Neural progenitor cell (in vitro differentiated cells): ENCODE results near the gene DOHH. TPM values are rescaled to one million over a fixed set of nuclear protein-coding genes. Genes with fewer than 3 reads are reported as not detected.
A peak's percentile ranks its signal among the peaks of the same experiment; 100 is the strongest.

ENCODE experiments used
- DNase-seq: peaks from one replicate; pipeline ENCODE4 v3.0.0-alpha.2; 2016; ENCODE audit warnings: low spot score
- H2AFZ ChIP-seq: fragments of 200-600 bp; sonication (generic); replicated peaks from 2 replicates; pipeline ENCODE4 v1.6.1; 2016; ENCODE audit warnings: antibody characterized with exemption
- H3F3A ChIP-seq: fragments of 200-600 bp; sonication (generic); 2 replicates; pipeline ENCODE4 v1.6.1; 2016; ENCODE audit warnings: antibody characterized with exemption, low read depth
- H3K27ac ChIP-seq: fragments of 200-600 bp; sonication (generic); 2 replicates; pipeline ENCODE4 v1.5.1; 2016; ENCODE audit warnings: mild to moderate bottlenecking
- H3K27me3 ChIP-seq: fragments of 200-600 bp; sonication (generic); 2 replicates; pipeline ENCODE4 v1.6.1; 2016; ENCODE audit warnings: mild to moderate bottlenecking, moderate library complexity
- H3K36me3 ChIP-seq: fragments of 200-600 bp; sonication (generic); 2 replicates; pipeline ENCODE4 v1.5.1; 2016
- H3K4me1 ChIP-seq: fragments of 200-600 bp; sonication (generic); 2 replicates; pipeline ENCODE4 v1.6.1; 2016; ENCODE audit warnings: mixed run types
- H3K4me2 ChIP-seq: fragments of 200-600 bp; sonication (generic); 2 replicates; pipeline ENCODE4 v1.6.1; 2016
- H3K4me3 ChIP-seq: fragments of 200-600 bp; sonication (generic); 2 replicates; pipeline ENCODE4 v1.5.1; 2016
- H3K79me2 ChIP-seq: fragments of 200-600 bp; sonication (generic); 2 replicates; pipeline ENCODE4 v1.6.1; 2016; ENCODE audit warnings: low read depth
- H3K9ac ChIP-seq: fragments of 200-600 bp; sonication (generic); 2 replicates; pipeline ENCODE4 v1.6.1; 2016
- H3K9me3 ChIP-seq: fragments of 200-600 bp; sonication (generic); 2 replicates; pipeline ENCODE4 v1.5.1; 2016; ENCODE audit warnings: low read depth
- H4K20me1 ChIP-seq: fragments of 200-600 bp; sonication (generic); 2 replicates; pipeline ENCODE4 v1.6.1; 2016; ENCODE audit warnings: low read depth
- H3K27ac Mint-ChIP-seq: 3 replicates; pipeline ENCODE4 v1.8.0; 2021; ENCODE audit warnings: mixed read lengths
- H3K27me3 Mint-ChIP-seq: 2 replicates; pipeline ENCODE4 v1.8.0; 2022; ENCODE audit warnings: low read depth, mild to moderate bottlenecking, inconsistent platforms, moderate library complexity, mixed read lengths; ENCODE audit not compliant: insufficient read depth
- H3K36me3 Mint-ChIP-seq: 3 replicates; pipeline ENCODE4 v1.8.0; 2021; ENCODE audit warnings: mixed read lengths
- H3K4me1 Mint-ChIP-seq: 3 replicates; pipeline ENCODE4 v1.8.0; 2021; ENCODE audit warnings: mixed read lengths
- H3K4me3 Mint-ChIP-seq: 3 replicates; pipeline ENCODE4 v1.8.0; 2021; ENCODE audit warnings: mild to moderate bottlenecking, moderate library complexity, mixed read lengths
- H3K9me3 Mint-ChIP-seq: 3 replicates; pipeline ENCODE4 v1.8.0; 2020; ENCODE audit warnings: mixed read lengths
- CTCF ChIP-seq: fragments of 200-600 bp; sonication (generic); IDR thresholded peaks from 2 replicates; pipeline ENCODE4 v1.5.1; 2017; ENCODE audit warnings: antibody characterized with exemption, mild to moderate bottlenecking
- EZH2 ChIP-seq: fragments of 200-600 bp; sonication (generic); IDR thresholded peaks from 2 replicates; pipeline ENCODE4 v1.6.1; 2017; ENCODE audit warnings: antibody characterized with exemption, mild to moderate bottlenecking, moderate library complexity
- EZH2phosphoT487 ChIP-seq: fragments of 200-600 bp; sonication (generic); IDR thresholded peaks from 2 replicates; pipeline ENCODE4 v1.6.1; 2017; ENCODE audit warnings: antibody characterized with exemption
- total RNA-seq: library from RNA; depleted of rRNA; stranded (reverse); fragments of >200 nt; gene quantifications from 2 replicates; pipeline ENCODE4 v1.2.3, GENCODE V29; 2015; ENCODE audit warnings: low replicate concordance

The DOHH gene
- total RNA-seq, 1 donor from 2014 or later, result 0.69 TPM

GRCh38 chr19:3444695-3445234 is 55.7 kb downstream of the DOHH start:
- no peaks in the 10 kb centered on the region for H3K36me3 ChIP-seq
- peaks cover 16% of the 10 kb centered on the region for H3K4me1 ChIP-seq
- H3K4me3 Mint-ChIP-seq, result peak overlapping the region; percentile 78
- no peaks in the 10 kb centered on the region for H3K79me2 ChIP-seq
- H3F3A ChIP-seq, result peaks cover 18% of the 10 kb centered on the region
- H3K4me3 ChIP-seq, result peak overlapping the region; percentile 25
- H2AFZ ChIP-seq, result no peak overlapping the region
- H3K27ac Mint-ChIP-seq, result no peak overlapping the region
- H3K36me3 Mint-ChIP-seq, result no peaks in the 10 kb centered on the region
- no peak for DNase-seq
- peak overlapping the region; percentile 72 for H3K4me2 ChIP-seq
- H3K9me3 Mint-ChIP-seq, result no peaks in the 10 kb centered on the region
- no peaks in the 10 kb centered on the region for H3K9me3 ChIP-seq
- no peaks in the 10 kb centered on the region for H4K20me1 ChIP-seq
- H3K4me1 Mint-ChIP-seq, result peaks cover 19% of the 10 kb centered on the region
- peaks cover 21% of the 10 kb centered on the region for H3K27me3 Mint-ChIP-seq
- H3K27me3 ChIP-seq, result no peaks in the 10 kb centered on the region
- H3K27ac ChIP-seq, result peak overlapping the region; percentile 67
- TF ChIP-seq EZH2phosphoT487, result no peak
- no peak for TF ChIP-seq EZH2
- TF ChIP-seq CTCF, result no peak
- H3K9ac ChIP-seq, result no peak overlapping the region

- Histone ChIP-seq H3K27ac (peak overlapping the region; percentile 67), H3K36me3 (no peaks in the 10 kb centered on the region), H3K4me2 (peak overlapping the region; percentile 72), H3K4me1 (peaks cover 16% of the 10 kb centered on the region), H2AFZ (peak overlapping the region; percentile 3), H3K79me2 (no peaks in the 10 kb centered on the region), H4K20me1 (no peaks in the 10 kb centered on the region), H3K4me3 (peak overlapping the region; percentile 25), H3K9me3 (no peaks in the 10 kb centered on the region), H3K9ac (no peak overlapping the region), H3K27me3 (no peaks in the 10 kb centered on the region), H3F3A (peaks cover 18% of the 10 kb centered on the region)
- H3K4me3 Mint-ChIP-seq, result peak overlapping the region; percentile 78
- H3K4me1 Mint-ChIP-seq, result peaks cover 19% of the 10 kb centered on the region
- H3K9me3 Mint-ChIP-seq, result no peaks in the 10 kb centered on the region
- no peak for TF ChIP-seq EZH2phosphoT487
- no peak for TF ChIP-seq CTCF
- TF ChIP-seq EZH2, result no peak
- peak; percentile 91 for DNase-seq
- H3K36me3 Mint-ChIP-seq, result no peaks in the 10 kb centered on the region
- peak overlapping the region; percentile 85 for H3K27ac Mint-ChIP-seq
- peaks cover 22% of the 10 kb centered on the region for H3K27me3 Mint-ChIP-seq
Observed at GRCh38 chr19:3443840-3444694, 56.4 kb downstream of the DOHH start.

GRCh38 chr19:3442487-3443071 is 57.9 kb downstream of the DOHH start:
- peaks cover 18% of the 10 kb centered on the region for H3F3A ChIP-seq
- H3K27ac Mint-ChIP-seq, result no peak overlapping the region
- no peak overlapping the region for H3K4me3 ChIP-seq
- H3K9ac ChIP-seq, result no peak overlapping the region
- H3K27me3 Mint-ChIP-seq, result peaks cover 18% of the 10 kb centered on the region
- H3K4me1 ChIP-seq, result peaks cover 16% of the 10 kb centered on the region
- no peak for TF ChIP-seq CTCF
- TF ChIP-seq EZH2, result no peak
- TF ChIP-seq EZH2phosphoT487, result no peak
- no peaks in the 10 kb centered on the region for H3K79me2 ChIP-seq
- H3K27ac ChIP-seq, result no peak overlapping the region
- no peaks in the 10 kb centered on the region for H3K27me3 ChIP-seq
- H3K4me1 Mint-ChIP-seq, result peaks cover 19% of the 10 kb centered on the region
- H3K9me3 Mint-ChIP-seq, result no peaks in the 10 kb centered on the region
- H3K4me3 Mint-ChIP-seq, result no peak overlapping the region
- no peak overlapping the region for H3K4me2 ChIP-seq
- H3K36me3 ChIP-seq, result no peaks in the 10 kb centered on the region
- H3K9me3 ChIP-seq, result no peaks in the 10 kb centered on the region
- DNase-seq, result no peak
- H2AFZ ChIP-seq, result no peak overlapping the region
- no peaks in the 10 kb centered on the region for H3K36me3 Mint-ChIP-seq
- H4K20me1 ChIP-seq, result no peaks in the 10 kb centered on the region
